ENCODE data around the gene NLRC5.
"Not testable (repeated sequence)": the region's sequence is repeated elsewhere in the genome, so short reads cannot be mapped to it uniquely, and the experiment has no call there.

NLRC5 gene

DNA sequence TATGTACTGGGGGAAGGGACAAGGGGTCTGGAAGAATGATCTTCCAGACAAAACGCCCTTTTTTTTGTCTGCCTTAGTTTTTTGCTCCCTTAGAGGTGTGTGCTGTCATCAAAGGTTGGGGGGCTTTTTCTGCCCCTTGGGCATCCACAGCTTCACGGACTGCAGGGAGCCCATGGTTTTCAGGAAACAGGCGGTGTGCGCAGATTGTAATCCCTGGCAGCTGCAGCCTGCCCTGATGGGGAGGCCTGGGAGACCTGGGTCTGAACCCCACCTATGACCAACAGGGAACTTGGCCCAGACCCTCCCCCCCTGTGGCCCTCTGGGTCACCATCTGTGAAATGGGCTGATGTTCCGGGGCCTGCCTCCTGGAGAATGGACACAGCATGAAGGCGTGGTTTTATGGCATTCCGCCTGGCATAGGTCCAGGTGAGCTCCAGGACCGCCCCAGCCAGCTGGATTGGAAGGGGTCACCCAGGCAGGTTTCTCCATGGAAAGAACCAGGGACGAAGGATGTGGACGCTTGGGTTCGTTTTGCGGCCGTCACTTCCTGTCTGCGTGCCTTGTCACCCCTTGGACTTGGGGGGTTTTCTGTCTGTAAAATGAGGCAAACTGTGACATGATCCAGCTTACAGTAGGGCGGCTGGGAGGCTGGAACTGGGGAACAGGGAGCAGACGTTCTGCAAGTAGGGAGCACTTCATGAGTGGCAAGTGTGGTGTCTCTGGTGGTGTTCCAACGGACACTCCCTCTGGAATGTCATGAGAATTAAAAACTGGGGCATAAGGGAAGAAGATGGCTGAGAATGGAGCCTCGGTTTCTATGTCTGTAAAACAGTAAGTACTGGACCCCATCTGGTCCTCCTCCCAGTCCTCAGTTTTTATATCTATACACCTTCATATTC is 104.6 kb downstream of the NLRC5 start:
- in situ Hi-C loops (cut with MboI; ENCODE audit: low sequenced_read_pairs), result no loop called here

DNA sequence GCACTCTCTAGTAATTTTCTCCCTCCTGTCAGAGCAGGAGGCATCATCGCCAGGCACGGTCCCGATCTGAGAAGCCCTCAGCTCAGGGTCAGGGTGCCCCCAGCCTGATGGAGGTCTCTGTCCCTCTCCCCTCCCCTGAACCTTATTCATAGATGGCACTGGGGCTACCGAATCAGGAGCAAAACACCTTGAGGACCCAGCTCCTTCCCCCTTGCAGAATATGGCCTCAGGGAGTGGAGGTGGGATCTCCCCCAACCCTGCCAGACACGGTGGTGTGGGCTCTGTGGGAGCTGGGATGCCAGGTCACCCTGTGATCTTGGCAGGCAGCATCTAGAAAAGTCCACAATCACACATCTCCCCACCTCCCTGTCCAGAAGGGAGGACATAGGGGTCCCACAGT is 105.6 kb downstream of the NLRC5 start:
- in situ Hi-C loops (cut with MboI; ENCODE audit: low sequenced_read_pairs), result no loop called here

GRCh38 chr16:57096192-57096591 is 106.8 kb downstream of the NLRC5 start:
- in situ Hi-C loops (cut with MboI; ENCODE audit: low sequenced_read_pairs), result no loop called here

- in situ Hi-C loops (cut with MboI; ENCODE audit: low sequenced_read_pairs), result no loop called here
Observed at GRCh38 chr16:57096793-57097192, 107.4 kb downstream of the NLRC5 start.

- in situ Hi-C loops (cut with MboI; ENCODE audit: low sequenced_read_pairs), result no loop called here
Observed at GRCh38 chr16:57098188-57098841, 109.0 kb downstream of the NLRC5 start.

DNA sequence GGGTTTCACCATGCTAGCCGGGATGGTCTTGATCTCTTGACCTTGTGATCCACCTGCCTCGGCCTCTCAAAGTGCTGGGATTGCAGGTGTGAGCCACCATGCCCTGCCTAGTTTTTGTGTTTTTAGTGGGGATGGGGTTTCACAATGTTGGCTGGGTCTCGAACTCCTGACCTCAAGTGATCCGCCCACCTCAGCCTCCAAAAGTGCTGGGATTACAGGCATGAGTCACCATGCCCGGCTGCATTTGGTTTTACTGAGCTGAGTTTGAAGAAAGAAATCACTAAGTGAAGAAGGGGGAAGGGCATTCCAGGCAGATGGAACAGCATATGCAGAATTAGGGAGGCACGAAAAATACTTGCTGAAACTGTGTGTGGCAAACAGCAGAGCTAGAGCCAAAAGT is 110.6 kb downstream of the NLRC5 start:
- in situ Hi-C loops (cut with MboI; ENCODE audit: low sequenced_read_pairs), result not testable (repeated sequence)

DNA sequence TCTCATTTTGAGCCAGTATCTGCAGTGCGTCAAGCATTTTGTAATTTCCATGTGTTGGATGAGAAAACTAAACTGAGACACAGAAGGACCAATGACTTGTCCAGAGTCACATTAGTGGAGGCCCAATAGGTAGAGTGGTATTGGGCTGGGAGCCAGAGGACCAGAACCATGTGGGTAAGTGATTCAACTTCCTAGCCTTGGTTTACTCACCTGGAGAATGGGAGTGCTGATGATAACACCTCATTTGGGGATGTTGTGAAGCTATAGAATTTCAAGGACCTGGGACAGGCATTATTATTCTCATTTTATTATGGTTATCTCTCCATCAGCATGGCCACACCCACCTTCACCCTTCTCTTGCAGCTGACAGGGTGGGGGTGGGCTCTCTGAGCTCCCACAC is 111.1 kb downstream of the NLRC5 start:
- in situ Hi-C loops (cut with MboI; ENCODE audit: low sequenced_read_pairs), result no loop called here

DNA sequence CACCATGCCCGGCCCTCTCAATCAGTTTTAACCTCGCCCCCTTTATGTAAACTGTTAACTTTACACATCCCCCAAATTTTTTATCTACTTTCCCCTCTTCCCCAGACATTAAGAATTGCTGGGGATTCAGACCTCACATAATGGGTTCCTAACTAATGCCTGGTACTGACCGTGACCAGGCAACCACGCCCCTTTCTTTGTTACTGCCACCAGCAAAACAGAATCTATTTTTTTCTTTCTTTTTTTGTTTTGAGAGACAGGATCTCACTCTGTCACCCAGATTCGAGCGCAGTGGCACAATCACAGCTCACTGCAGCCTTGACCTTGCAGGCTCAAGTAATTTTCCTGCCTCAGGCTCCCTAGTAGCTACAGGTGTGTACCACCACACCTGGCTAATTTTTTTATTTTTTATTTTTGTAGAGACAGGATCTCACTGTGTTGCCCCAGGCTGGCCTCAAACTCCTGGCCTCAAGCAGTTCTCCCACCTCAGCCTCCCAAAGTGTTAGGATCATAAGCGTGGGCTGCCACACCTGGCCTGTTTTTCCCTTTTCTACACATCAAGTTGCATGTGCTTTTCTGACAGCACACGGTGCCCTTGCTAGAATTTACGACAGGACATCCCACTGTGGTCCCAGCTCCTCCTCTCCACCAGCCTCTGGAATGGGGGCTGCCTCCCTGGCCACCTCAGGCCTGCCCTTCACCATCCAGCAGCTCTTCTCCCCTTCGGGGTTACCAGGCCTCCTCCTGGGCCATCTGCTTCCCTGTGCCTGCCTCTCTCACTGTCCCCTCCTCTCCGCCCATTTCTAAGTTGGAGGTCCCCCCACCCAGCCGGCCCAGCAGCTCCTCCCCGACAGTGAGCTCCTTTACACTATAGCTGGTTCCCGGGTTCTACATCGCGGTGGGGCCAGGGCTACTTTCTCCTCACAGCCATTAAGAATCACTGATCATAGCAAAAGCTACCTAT is 113.8 kb downstream of the NLRC5 start:
- in situ Hi-C loops (cut with MboI; ENCODE audit: low sequenced_read_pairs), result no loop called here

GRCh38 chr16:57104706-57105105 is 115.3 kb downstream of the NLRC5 start:
- in situ Hi-C loops (cut with MboI; ENCODE audit: low sequenced_read_pairs), result no loop called here

GRCh38 chr16:57105184-57105583 is 115.8 kb downstream of the NLRC5 start:
- in situ Hi-C loops (cut with MboI; ENCODE audit: low sequenced_read_pairs), result no loop called here

GRCh38 chr16:57106767-57107166 is 117.4 kb downstream of the NLRC5 start:
- in situ Hi-C loops (cut with MboI; ENCODE audit: low sequenced_read_pairs), result no loop called here

- in situ Hi-C loops (cut with MboI; ENCODE audit: low sequenced_read_pairs), result no loop called here
Observed at GRCh38 chr16:57107321-57107922, 118.1 kb downstream of the NLRC5 start.

DNA sequence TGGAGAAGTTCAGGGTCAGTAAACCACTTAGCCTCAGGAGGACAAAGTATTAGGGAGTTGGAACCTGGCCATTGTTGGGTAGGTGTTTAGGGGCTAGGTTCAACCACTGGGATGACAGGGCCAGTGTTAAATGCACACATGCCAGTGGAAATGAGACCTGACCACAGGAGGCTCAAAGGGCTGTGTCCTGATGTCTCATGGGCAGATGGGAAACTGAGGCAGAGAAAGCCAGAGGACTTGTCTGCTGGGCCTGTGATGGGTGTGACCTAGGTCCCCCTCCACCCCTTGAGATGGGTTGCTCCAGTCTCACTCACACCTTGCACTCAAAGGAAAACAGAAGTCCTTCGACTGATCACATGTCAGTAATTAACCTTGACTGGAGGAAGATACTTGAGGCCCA is 119.1 kb downstream of the NLRC5 start:
- in situ Hi-C loops (cut with MboI; ENCODE audit: low sequenced_read_pairs), result no loop called here

DNA sequence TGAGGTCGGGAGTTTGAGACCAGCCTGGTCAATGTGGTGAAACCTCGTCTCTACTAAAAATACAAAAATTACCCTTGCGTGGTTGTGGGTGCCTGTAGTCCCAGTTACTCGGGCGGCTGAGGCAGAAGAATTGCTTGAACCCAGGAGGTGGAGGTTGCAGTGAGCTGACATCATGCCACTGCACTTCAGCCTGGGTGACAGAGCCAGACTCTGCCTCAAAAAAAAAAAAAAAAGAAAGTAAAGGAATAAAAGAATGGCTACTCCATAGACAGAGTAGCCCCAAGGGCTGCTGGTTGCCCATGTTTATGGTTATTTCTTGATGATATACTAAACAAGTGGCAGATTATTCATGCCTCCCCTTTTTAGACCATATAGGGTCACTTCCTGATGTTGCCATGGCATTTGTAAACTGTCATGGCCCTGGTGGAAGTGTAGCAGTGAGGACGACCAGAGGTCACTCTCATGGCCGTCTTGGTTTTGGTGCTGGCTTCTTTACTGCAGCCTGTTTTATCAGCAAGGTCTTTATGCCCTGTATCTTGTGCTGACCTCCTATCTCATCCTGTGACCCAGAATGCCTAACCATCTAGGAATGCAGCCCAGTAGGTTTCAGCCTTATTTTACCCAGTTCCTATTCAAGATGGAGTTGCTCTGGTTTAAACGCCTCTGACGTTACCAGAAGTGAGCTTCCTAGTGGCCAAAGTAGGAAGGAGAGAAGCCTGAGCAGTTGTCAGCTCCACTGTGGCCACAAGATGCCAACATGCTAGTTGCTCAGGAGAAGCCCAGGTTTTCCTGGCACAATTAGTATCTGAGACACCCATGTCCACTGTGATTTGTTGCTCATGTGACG is 120.1 kb downstream of the NLRC5 start:
- in situ Hi-C loops (cut with MboI; ENCODE audit: low sequenced_read_pairs), result not testable (repeated sequence)

- in situ Hi-C loops (cut with MboI; ENCODE audit: low sequenced_read_pairs), result no loop called here
Observed at GRCh38 chr16:57110937-57111336, 121.6 kb downstream of the NLRC5 start.

GRCh38 chr16:57111420-57111819 is 122.1 kb downstream of the NLRC5 start:
- in situ Hi-C loops (cut with MboI; ENCODE audit: low sequenced_read_pairs), result no loop called here

DNA sequence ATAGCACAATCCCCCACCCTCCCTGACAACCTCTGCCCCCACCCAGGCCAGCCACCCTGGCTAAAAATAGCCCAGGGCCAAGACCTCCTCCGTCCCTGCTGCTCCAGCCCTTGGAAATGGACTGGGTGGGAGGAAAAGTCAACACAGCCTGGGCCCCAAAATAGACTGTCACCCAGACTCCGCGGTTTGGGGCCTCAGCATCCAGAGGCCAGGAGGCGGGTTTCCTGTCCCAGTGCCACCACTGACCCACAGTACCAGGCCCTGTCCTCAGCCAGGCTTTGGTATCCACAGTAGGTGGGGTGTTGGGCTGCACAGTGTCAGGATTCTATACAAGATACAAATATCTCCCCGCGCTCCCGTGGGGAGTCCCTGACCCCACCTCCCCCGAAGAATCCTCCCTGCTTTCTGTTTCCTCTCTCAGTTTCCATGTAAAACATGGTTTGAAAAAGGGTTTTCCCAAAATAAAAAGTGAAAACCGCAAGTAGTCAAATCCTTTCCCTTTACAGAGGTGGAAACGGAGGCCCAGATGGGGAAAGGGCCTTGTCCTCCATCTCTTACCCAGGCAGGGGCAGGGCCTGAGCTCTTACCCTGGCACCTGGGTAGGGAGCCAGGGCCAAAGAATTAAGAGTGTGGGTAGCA is 123.2 kb downstream of the NLRC5 start:
- in situ Hi-C loops (cut with MboI; ENCODE audit: low sequenced_read_pairs), result no loop called here

DNA sequence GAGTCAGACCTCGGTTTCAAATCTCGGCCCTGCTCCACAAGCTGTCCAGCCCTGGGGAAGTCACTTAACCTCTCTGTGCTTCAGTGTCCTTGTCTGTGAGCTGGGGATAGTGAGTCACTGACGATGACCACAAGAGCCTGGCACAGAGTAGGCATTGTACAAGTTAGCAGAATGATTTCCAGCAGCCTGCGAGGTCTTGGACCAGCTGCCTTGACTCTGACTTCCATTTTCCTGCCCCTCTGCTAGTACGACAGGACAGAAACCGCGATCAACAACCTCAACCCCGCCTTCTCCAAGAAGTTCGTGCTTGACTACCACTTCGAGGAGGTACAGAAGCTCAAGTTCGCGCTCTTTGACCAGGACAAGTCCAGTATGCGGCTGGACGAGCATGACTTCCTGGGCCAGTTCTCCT is 123.7 kb downstream of the NLRC5 start:
- in situ Hi-C loops (cut with MboI; ENCODE audit: low sequenced_read_pairs), result no loop called here

DNA sequence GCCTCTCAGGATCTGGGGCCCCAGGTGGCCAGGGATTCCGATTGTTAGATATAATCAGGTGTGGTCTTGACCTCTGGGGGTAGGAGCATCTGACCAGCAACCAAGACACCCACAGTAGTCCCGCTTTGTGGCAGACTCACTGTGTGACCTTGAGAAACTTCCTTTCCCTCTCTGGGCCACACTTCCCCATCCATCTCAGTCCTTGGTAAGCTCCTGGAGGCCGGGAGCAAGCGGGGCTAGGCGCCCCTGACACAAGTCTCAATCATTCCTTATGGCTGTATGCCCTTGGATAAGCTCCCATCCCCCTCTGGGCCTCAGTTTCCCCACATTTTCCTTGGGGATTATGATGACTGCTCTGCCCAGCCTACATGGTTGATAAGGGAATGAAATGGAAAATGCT is 124.3 kb downstream of the NLRC5 start:
- in situ Hi-C loops (cut with MboI; ENCODE audit: low sequenced_read_pairs), result no loop called here

DNA sequence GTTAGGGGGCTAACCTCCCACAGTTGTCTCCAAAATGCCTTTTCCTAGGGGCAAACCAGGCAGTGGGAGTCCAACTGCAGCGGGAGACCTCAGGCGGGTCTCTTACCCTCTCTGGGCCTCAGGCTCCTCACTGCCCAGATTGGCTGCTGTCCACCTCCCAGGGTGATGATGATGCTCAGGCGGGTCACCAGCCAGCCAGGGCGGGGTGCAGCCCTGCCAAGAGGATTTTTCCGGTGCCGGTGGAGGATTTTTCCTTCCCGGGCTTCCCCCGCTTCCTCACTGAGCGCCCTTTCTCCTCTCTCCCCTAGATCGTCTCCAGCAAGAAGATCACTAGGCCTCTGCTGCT is 125.8 kb downstream of the NLRC5 start:
- in situ Hi-C loops (cut with MboI; ENCODE audit: low sequenced_read_pairs), result no loop called here

All from HL-60/S4 treated with phorbol 12-myristate 13-acetate at 8.2 ng/mL for 4 days and 3 days (cell line).